Body of pancreas (tissue), 4 donors: ENCODE results near the gene CSPG4. TPM values are rescaled to one million over a fixed set of nuclear protein-coding genes. Genes with fewer than 3 reads are reported as not detected.
A peak's percentile ranks its signal among the peaks of the same experiment; 100 is the strongest.
"Not testable (repeated sequence)": the region's sequence is repeated elsewhere in the genome, so short reads cannot be mapped to it uniquely, and the experiment has no call there.

Experiments
- ATAC-seq: fragments of 150-250 bp; one replicate; pipeline ENCODE4 v1.9.1; 2016
- DNase-seq, 4 donors: peaks; one replicate each; pipeline ENCODE4 v3.0.0-alpha.2; 2019
- H3K27ac ChIP-seq, 4 donors: fragments of 200-600 bp; sonication (generic); 1 replicate in 3 of 4; 2 replicates in 1 of 4; pipeline versions ENCODE4 v1.5.1 to v1.6.1; 2016 to 2019; ENCODE audit warnings: mild to moderate bottlenecking in 1 of 4, mixed read lengths in 1 of 4, moderate library complexity in 1 of 4
- H3K27me3 ChIP-seq, 2 donors: fragments of 200-600 bp; sonication (generic); one replicate each; pipeline ENCODE4 v1.6.0; 2016; ENCODE audit warnings: mild to moderate bottlenecking in 1 of 2
- H3K36me3 ChIP-seq, 2 donors: fragments of 200-600 bp; sonication (generic); replicated peaks in 1 of 2; 2 replicates each; pipeline ENCODE4 v1.5.1; 2016; ENCODE audit warnings: low read depth in 2 of 2; ENCODE audit not compliant: insufficient read depth in 1 of 2
- H3K4me1 ChIP-seq: fragments of 200-600 bp; sonication (generic); one replicate; pipeline ENCODE4 v1.6.0; 2016
- H3K4me3 ChIP-seq, 2 donors: fragments of 200-600 bp; sonication (generic); 1 replicate in 1 of 2; 2 replicates in 1 of 2; pipeline ENCODE4 v1.5.1; 2016 to 2019
- H3K9me3 ChIP-seq, 3 donors: fragments of 200-600 bp; sonication (generic); 1 replicate in 2 of 3; 2 replicates in 1 of 3; pipeline ENCODE4 v1.5.1; 2016
- POLR2A ChIP-seq, 3 donors: fragments of 450-650 bp; IDR thresholded peaks; one replicate each; pipeline ENCODE4 v1.6.1; 2016; ENCODE audit warnings: antibody characterized with exemption in 3 of 3, mild to moderate bottlenecking in 2 of 3
- WGBS, 2 donors: methylation state at CpG; one replicate each; pipeline ENCODE4 v1.1.5; 2017; 5-methylcytosine and 5-hydroxymethylcytosine counted together
- intact Hi-C: fragments of 100-400 bp; cut with DNase I; formaldehyde crosslinking; loops from one replicate; pipeline ENCODE4 v1.15.1; 2023
- total RNA-seq, 2 donors: library from RNA; depleted of rRNA; stranded (reverse); fragments of >200 nt; gene quantifications; one replicate each; pipeline ENCODE4 v1.1.0, GENCODE V29; 2016
- TF ChIP-seq, protein P1 (sequence below), 7 experiments: fragments of 450-650 bp in 4 of 7; fragments of 200-600 bp in 3 of 7; sonication (generic) in 3 of 7; IDR thresholded peaks; one replicate each; pipeline ENCODE4 v1.5.1; 2016 to 2019; ENCODE audit warnings: antibody characterized with exemption in 7 of 7

The CSPG4 gene
- total RNA-seq, 2 donors from 2014 or later, result 3.1 to 13.8 TPM

GRCh38 chr15:75759416-75760130, 46.9 kb upstream of the CSPG4 start:
- H3K27me3 ChIP-seq, result no peaks in the 10 kb centered on the region
- peaks cover 14% of the 10 kb centered on the region for H3K4me1 ChIP-seq
- no peaks in the 10 kb centered on the region for H3K9me3 ChIP-seq
- no peak for TF ChIP-seq POLR2A (IDR thresholded peaks at IDR 0.05)
- TF ChIP-seq, protein P1, sequence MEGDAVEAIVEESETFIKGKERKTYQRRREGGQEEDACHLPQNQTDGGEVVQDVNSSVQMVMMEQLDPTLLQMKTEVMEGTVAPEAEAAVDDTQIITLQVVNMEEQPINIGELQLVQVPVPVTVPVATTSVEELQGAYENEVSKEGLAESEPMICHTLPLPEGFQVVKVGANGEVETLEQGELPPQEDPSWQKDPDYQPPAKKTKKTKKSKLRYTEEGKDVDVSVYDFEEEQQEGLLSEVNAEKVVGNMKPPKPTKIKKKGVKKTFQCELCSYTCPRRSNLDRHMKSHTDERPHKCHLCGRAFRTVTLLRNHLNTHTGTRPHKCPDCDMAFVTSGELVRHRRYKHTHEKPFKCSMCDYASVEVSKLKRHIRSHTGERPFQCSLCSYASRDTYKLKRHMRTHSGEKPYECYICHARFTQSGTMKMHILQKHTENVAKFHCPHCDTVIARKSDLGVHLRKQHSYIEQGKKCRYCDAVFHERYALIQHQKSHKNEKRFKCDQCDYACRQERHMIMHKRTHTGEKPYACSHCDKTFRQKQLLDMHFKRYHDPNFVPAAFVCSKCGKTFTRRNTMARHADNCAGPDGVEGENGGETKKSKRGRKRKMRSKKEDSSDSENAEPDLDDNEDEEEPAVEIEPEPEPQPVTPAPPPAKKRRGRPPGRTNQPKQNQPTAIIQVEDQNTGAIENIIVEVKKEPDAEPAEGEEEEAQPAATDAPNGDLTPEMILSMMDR (IDR thresholded peaks at IDR 0.05), result no peak
- H3K27ac ChIP-seq, result no peak overlapping the region
- H3K36me3 ChIP-seq, result no peaks in the 10 kb centered on the region
- DNase-seq (no peak), ATAC-seq (no peak)
- WGBS, 2 donors, result 78 to 96% methylated on average over 2 of the region's 2 CpGs
- intact Hi-C loops, result no loop called here
- H3K4me3 ChIP-seq, result no peak overlapping the region

DNA sequence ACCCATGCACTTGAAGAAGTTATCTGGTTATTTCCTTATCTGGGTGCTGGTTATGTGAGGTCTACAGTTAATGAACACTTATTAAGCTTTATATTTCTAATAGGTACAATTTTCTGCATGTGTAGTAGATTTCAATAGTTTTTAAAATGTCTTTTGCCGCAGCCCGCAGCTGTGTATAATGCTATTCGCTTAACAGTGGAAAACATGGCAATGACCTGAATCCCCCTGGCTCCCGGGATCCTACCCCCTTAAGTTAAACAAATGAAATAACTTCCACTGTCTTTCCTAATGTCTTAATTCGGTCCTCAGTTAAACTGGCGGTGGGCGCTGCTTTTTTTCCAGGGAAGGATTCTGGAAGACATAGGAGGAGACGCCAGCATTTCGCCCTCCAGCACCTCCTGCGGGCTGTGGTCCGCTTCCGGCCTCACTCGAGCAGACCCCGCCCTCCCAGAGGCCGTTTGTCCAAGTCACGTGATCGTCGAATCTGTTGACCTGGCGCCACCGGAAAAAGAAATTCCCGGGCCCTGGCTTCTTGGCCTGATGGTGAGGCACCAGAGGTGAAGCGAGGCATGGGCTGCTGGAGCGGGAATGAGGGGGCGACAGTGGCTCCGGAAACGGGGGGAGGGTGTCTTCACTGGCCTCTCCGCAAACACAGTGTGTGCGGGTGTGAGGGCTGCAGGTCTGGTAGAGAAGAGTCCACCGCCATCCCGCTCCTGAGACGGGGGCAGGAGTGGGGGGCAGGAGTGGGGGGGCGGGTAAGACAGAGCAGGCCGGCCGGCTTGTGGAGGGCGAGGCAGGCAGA, 45.6 kb upstream of the CSPG4 start:
- H3K9me3 ChIP-seq, result no peaks in the 10 kb centered on the region
- ATAC-seq (peak; percentile 99), DNase-seq (peak; percentile 91 to 95 (median 94))
- peak overlapping the region; percentile 45 to 75 (median 70) for H3K27ac ChIP-seq
- peak overlapping the region in 1 of 2 donors; percentile 26 for H3K4me3 ChIP-seq
- no peaks in the 10 kb centered on the region for H3K27me3 ChIP-seq
- peak; percentile 23 to 73 (median 69) for TF ChIP-seq POLR2A (IDR thresholded peaks at IDR 0.05)
- TF ChIP-seq, protein P1 (IDR thresholded peaks at IDR 0.05), result peak in 6 of 7 experiments; percentile 12 to 39 (median 32)
- 2 to 3% methylated on average over 20 to 35 of the region's 35 CpGs for WGBS, 2 donors
- H3K36me3 ChIP-seq, result no peaks in the 10 kb centered on the region
- intact Hi-C loops, result no loop called here
- H3K4me1 ChIP-seq, result peaks cover 14% of the 10 kb centered on the region

- not testable (repeated sequence) for H3K27ac ChIP-seq, H3K9me3 ChIP-seq, DNase-seq
These were observed 42.2 kb upstream of the CSPG4 start for GRCh38 chr15:75754871-75755270.

GRCh38 chr15:75753145-75753544, 40.5 kb upstream of the CSPG4 start:
- H3K9me3 ChIP-seq, result no peaks in the 10 kb centered on the region
- intact Hi-C loops, result no loop called here
- no peaks in the 10 kb centered on the region for H3K27me3 ChIP-seq
- no peak for DNase-seq
- no peaks in the 10 kb centered on the region for H3K36me3 ChIP-seq
- WGBS, 2 donors, result 75 to 79% methylated on average over 6 to 8 of the region's 8 CpGs
- no peak for ATAC-seq
- H3K27ac ChIP-seq, result no peak overlapping the region
- peaks cover 4% of the 10 kb centered on the region for H3K4me1 ChIP-seq
- TF ChIP-seq, protein P1 (IDR thresholded peaks at IDR 0.05), result no peak
- no peak for TF ChIP-seq POLR2A (IDR thresholded peaks at IDR 0.05)
- no peak overlapping the region for H3K4me3 ChIP-seq

More at GRCh38 chr15:75754871-75755270, 42.2 kb upstream of the CSPG4 start:
- WGBS, 2 donors, result 72 to 76% methylated on average over 5 of the region's 5 CpGs
- H3K27me3 ChIP-seq, intact Hi-C loops, ATAC-seq, H3K36me3 ChIP-seq, H3K4me3 ChIP-seq: not testable (repeated sequence)
- H3K4me1 ChIP-seq, result peaks cover 14% of the 10 kb centered on the region

DNA sequence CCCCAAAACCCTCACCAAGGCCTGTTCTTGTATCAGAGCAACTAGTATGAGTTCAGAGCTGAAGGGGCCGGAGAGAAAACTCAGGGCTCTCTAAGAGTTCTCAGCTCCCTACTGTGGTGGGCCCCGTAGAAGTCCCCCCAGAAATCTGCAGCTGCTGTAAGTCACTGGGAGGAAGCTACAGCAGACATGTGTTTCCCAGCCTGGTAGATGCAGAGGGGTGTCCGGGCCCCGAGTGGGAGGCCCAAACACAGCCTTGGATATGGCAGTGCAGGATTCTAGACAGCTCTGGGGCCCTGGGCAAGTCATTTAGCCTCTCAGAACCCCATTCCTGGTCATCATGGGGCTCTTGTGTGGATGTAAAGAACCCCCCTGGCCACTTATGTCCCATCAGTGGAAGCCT, 39.2 kb upstream of the CSPG4 start:
- no peaks in the 10 kb centered on the region for H3K27me3 ChIP-seq
- DNase-seq, result no peak
- 68 to 71% methylated on average over 4 of the region's 4 CpGs for WGBS, 2 donors

More for the DNA sequence above, 39.2 kb upstream of the CSPG4 start:
- Histone ChIP-seq H3K4me1 (no peaks in the 10 kb centered on the region), H3K36me3 (no peaks in the 10 kb centered on the region), H3K4me3 (no peak overlapping the region), H3K9me3 (no peaks in the 10 kb centered on the region), H3K27ac (no peak overlapping the region)
- ATAC-seq, result no peak
- TF ChIP-seq POLR2A (IDR thresholded peaks at IDR 0.05), result no peak
- TF ChIP-seq, protein P1 (IDR thresholded peaks at IDR 0.05), result no peak
- intact Hi-C loops, result no loop called here
